Panc1 (cell line): Measurements from ENCODE around the gene MED12L. TPM values are rescaled to one million over a fixed set of nuclear protein-coding genes. Genes with fewer than 3 reads are reported as not detected.
A peak's percentile ranks its signal among the peaks of the same experiment; 100 is the strongest.

Experiments
- ATAC-seq: fragments of 200-7000 bp; cut with Tn5 transposase; 2 replicates; pipeline ENCODE4 v1.9.1; 2020; ENCODE audit warnings: mild to moderate bottlenecking, moderate library complexity
- BruUV-seq: library from RNA; stranded (reverse); fragments of 400-500 nt; replicated peaks from 2 replicates; lab custom pipeline; 2021; lab: Mats Ljungman, UMichigan
- CTCF ChIA-PET: fragments of 300-600 bp; sonication (Branson Sonifier 250); formaldehyde crosslinking; loops from one replicate; lab custom pipeline; 2022; ENCODE audit warnings: antibody characterized with exemption; lab: Charles Lee
- POLR2A ChIA-PET: fragments of 300-600 bp; sonication (Branson Sonifier 250); formaldehyde crosslinking; loops from one replicate; lab custom pipeline; 2022; ENCODE audit warnings: antibody characterized with exemption; lab: Charles Lee
- DNase-seq: peaks from one replicate; pipeline ENCODE4 v3.0.0-alpha.2; 2010; ENCODE audit warnings: low read depth, low spot score
- H3K27ac ChIP-seq: 2 replicates; pipeline ENCODE4 v1.5.1; 2011; ENCODE audit warnings: mild to moderate bottlenecking, low read length, inconsistent platforms
- H3K27me3 ChIP-seq: fragments of 200-500 bp; sonication (Bioruptor generic); 2 replicates; pipeline ENCODE4 v1.6.0; 2014; ENCODE audit warnings: low read length, inconsistent platforms; ENCODE audit not compliant: control insufficient read depth, insufficient read depth
- H3K36me3 ChIP-seq: fragments of 200-500 bp; sonication (Bioruptor generic); 2 replicates; pipeline ENCODE4 v1.5.1; 2014; ENCODE audit warnings: inconsistent platforms, mild to moderate bottlenecking, low read length, moderate library complexity; ENCODE audit not compliant: control insufficient read depth, insufficient read depth
- H3K4me1 ChIP-seq: 2 replicates; pipeline ENCODE4 v1.5.1; 2011; ENCODE audit warnings: inconsistent platforms, mild to moderate bottlenecking, low read length, moderate library complexity; ENCODE audit not compliant: control insufficient read depth, insufficient read depth
- H3K4me3 ChIP-seq, 2 experiments: 2 replicates each; pipeline ENCODE4 v1.5.1; 2011 to 2012; ENCODE audit warnings: low read depth in 2 of 2, low read length in 2 of 2, mild to moderate bottlenecking in 2 of 2, inconsistent platforms in 1 of 2, moderate library complexity in 1 of 2
- H3K9me3 ChIP-seq: fragments of 200-500 bp; sonication (Bioruptor generic); 2 replicates; pipeline ENCODE4 v1.5.1; 2014; ENCODE audit warnings: low read depth, mild to moderate bottlenecking, inconsistent platforms, low read length, moderate library complexity; ENCODE audit not compliant: control insufficient read depth, insufficient read depth
- CTCF ChIP-seq: fragments of 450-650 bp; IDR thresholded peaks from 2 replicates; pipeline ENCODE4 v1.5.1; 2017; ENCODE audit warnings: mild to moderate bottlenecking
- POLR2AphosphoS5 ChIP-seq: IDR thresholded peaks from 2 replicates; pipeline ENCODE4 v1.6.1; 2012; ENCODE audit warnings: mild to moderate bottlenecking, low read depth, low read length, moderate library complexity
- SIN3A ChIP-seq: IDR thresholded peaks from 2 replicates; pipeline ENCODE4 v1.6.1; 2012; ENCODE audit warnings: low read depth, mild to moderate bottlenecking, low read length, moderate library complexity, borderline replicate concordance; ENCODE audit not compliant: insufficient read depth
- TCF7L2 ChIP-seq: IDR thresholded peaks from 2 replicates; pipeline ENCODE4 v1.6.1; 2011; ENCODE audit warnings: mild to moderate bottlenecking, low read depth, low read length, inconsistent platforms
- in situ Hi-C: cut with HindIII; loops from 2 replicates; pipeline ENCODE4 v1.10.0; 2016; ENCODE audit warnings: low sequenced_read_pairs, low pct_unique_long_range_greater_than_20kb
- intact Hi-C: fragments of 100-400 bp; cut with micrococcal nuclease; formaldehyde crosslinking; loops from one replicate; pipeline ENCODE4 v1.10.0; 2022; ENCODE audit not compliant: unreplicated experiment
- total RNA-seq: library from RNA; stranded (reverse); gene quantifications from one replicate; pipeline ENCODE4 v1.2.1, GENCODE V29; 2021; ENCODE audit not compliant: unreplicated experiment
- TF ChIP-seq, protein P1 (sequence below), 2 experiments: IDR thresholded peaks; 2 replicates each; pipeline ENCODE4 v1.6.1; 2011 to 2012; ENCODE audit warnings: low read depth in 2 of 2, control low read depth in 1 of 2, low read length in 1 of 2, mild to moderate bottlenecking in 1 of 2, moderate library complexity in 1 of 2; ENCODE audit not compliant: insufficient read depth in 1 of 2

MED12L gene
- total RNA-seq, 1 experiment from 2014 or later, result 2.8 TPM

DNA sequence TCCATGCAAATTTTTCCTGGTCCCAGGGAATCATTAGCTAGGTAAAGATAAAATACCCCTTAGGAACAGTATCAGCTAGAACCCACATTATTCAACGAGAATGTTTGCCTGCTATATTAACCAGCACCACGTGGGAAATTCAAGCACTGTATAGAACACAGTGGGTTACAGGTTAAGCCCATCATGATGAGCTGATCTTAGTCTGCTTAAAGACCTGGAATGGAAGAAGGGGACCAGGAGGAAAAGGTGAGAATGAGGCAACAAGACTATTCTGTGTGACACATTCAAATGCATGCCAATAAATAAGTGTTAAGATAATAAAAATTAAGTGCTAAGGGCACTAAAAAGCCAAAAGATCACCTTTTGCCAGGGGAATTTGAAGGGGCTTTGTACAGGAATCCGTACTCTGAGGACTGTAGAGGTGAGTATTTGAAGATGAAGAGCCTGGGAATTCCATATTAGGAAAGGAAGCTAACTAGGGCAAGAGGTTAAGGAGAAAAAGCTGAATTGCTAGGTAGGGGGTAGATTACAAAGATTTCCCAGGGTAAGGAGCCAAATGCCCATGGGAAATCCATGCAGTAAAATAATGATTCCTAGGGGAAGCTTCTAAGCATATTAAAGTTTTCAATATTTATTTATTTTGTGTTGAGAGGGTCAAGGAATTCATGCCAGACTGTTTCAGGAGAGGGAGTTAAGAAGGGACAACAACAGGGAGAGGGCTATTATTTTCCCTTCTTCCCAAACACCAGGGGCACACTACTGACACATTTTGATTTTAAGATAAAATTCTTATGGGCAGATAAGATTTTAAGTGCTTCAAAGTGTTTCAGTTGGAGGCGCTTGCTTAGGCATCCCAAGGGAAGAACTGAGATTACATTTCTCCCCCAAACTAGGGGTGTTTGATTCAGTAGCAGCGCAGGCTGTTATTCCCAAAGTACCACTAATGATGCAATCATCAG, 2.3 kb upstream of the MED12L start:
- Histone ChIP-seq H3K36me3 (no peaks in the 10 kb centered on the region; the same call in 1 of the 2 replicates), H3K4me1 (no peaks in the 10 kb centered on the region; the same call in 1 of the 2 replicates), H3K9me3 (no peaks in the 10 kb centered on the region), H3K27me3 (peaks cover 38% of the 10 kb centered on the region), H3K4me3 (no peak overlapping the region), H3K27ac (no peak overlapping the region)
- no peak for ATAC-seq
- TF ChIP-seq CTCF, result no peak
- no peak for TF ChIP-seq SIN3A
- TF ChIP-seq POLR2AphosphoS5, result no peak
- TF ChIP-seq TCF7L2, result no peak
- TF ChIP-seq, protein P1, sequence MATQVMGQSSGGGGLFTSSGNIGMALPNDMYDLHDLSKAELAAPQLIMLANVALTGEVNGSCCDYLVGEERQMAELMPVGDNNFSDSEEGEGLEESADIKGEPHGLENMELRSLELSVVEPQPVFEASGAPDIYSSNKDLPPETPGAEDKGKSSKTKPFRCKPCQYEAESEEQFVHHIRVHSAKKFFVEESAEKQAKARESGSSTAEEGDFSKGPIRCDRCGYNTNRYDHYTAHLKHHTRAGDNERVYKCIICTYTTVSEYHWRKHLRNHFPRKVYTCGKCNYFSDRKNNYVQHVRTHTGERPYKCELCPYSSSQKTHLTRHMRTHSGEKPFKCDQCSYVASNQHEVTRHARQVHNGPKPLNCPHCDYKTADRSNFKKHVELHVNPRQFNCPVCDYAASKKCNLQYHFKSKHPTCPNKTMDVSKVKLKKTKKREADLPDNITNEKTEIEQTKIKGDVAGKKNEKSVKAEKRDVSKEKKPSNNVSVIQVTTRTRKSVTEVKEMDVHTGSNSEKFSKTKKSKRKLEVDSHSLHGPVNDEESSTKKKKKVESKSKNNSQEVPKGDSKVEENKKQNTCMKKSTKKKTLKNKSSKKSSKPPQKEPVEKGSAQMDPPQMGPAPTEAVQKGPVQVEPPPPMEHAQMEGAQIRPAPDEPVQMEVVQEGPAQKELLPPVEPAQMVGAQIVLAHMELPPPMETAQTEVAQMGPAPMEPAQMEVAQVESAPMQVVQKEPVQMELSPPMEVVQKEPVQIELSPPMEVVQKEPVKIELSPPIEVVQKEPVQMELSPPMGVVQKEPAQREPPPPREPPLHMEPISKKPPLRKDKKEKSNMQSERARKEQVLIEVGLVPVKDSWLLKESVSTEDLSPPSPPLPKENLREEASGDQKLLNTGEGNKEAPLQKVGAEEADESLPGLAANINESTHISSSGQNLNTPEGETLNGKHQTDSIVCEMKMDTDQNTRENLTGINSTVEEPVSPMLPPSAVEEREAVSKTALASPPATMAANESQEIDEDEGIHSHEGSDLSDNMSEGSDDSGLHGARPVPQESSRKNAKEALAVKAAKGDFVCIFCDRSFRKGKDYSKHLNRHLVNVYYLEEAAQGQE (IDR thresholded peaks at IDR 0.05; ENCODE audit: insufficient read depth in 1 of 2, low read depth in 2 of 2, low read length in 1 of 2), result no peak
- intact Hi-C loops, result loop anchor here (10.0 kb wide), 1 partner anchor 358 kb away; no protein-coding TSS in a partner anchor
- DNase-seq, result no peak
- in situ Hi-C loops, result no loop called here
- ChIA-PET POLR2A (interaction anchor here (0.6 kb wide), 1 partner anchor 320 kb away, joined by 3 read pairs; the partner anchor contains the start of gene SIAH2), CTCF (interaction anchor here (0.5 kb wide), 1 partner anchor 74 kb away, joined by 3 read pairs; no protein-coding TSS in a partner anchor)
- BruUV-seq, result no TSS peak

DNA sequence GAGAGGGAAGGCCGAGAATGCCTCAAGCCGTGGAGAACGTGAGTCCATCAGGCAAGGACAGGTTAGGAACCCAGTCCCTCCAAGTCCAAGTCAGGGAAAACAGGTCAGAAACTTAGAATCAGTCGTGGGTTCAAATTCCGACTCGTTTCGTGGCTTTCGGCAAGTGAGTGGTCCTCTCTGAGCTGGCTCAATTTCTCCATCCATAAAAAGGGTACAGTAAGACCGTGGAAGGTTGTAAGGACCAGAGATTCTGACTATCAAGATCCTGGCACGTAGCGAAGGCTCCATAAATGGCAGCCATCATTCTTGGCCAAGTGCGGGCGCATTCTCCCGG, 604 bp upstream of the MED12L start:
- DNase-seq (no peak), ATAC-seq (no peak)
- no TSS peak for BruUV-seq
- H3K27me3 ChIP-seq, result peaks cover 30% of the 10 kb centered on the region
- in situ Hi-C loops, result no loop called here
- ChIA-PET CTCF (interaction anchor here (0.5 to 0.6 kb wide), 3 partner anchors 8 to 230 kb away, joined by 3 read pairs; no protein-coding TSS in a partner anchor), POLR2A (interaction anchor here (0.6 kb wide), 1 partner anchor 18 kb away, joined by 3 read pairs; no protein-coding TSS in a partner anchor)
- H3K9me3 ChIP-seq, result no peaks in the 10 kb centered on the region
- no peaks in the 10 kb centered on the region; the same call in 1 of the 2 replicates for H3K4me1 ChIP-seq
- intact Hi-C loops, result loop anchor here (10.0 kb wide), 1 partner anchor 360 kb away; no protein-coding TSS in a partner anchor
- no peak overlapping the region for H3K27ac ChIP-seq
- TF ChIP-seq CTCF (no peak), POLR2AphosphoS5 (no peak), SIN3A (no peak), TCF7L2 (no peak)
- TF ChIP-seq, protein P1 (IDR thresholded peaks at IDR 0.05; ENCODE audit: insufficient read depth in 1 of 2, low read depth in 2 of 2, low read length in 1 of 2), result no peak
- peak overlapping the region; percentile 56 to 65 for H3K4me3 ChIP-seq
- H3K36me3 ChIP-seq, result no peaks in the 10 kb centered on the region; the same call in 1 of the 2 replicates
